CD4-positive, alpha-beta T cell treated with Interleukin-6 for 4 hours (primary cell): ENCODE results near the gene FSTL1.

ENCODE experiments used
- DNase-seq: peaks from one replicate; pipeline ENCODE4 v3.0.0-alpha.2; 2020; ENCODE audit warnings: mixed read lengths

FSTL1 gene

GRCh38 chr3:120450600-120451271 lies at the start of gene FSTL1:
Gene FSTL1, minus strand, starts transcription at chr3:120450992. Its CDS starts 246 bp downstream, at chr3:120450746.
- no peak for DNase-seq

- no peak for DNase-seq
These were observed 48.0 kb upstream of the FSTL1 start for GRCh38 chr3:120498556-120499346.

GRCh38 chr3:120497818-120498217 lies 47.0 kb upstream of the FSTL1 start:
- no peak for DNase-seq

- no peak for DNase-seq
These were observed 46.5 kb upstream of the FSTL1 start for GRCh38 chr3:120497336-120497735.

GRCh38 chr3:120496278-120497002 lies 45.6 kb upstream of the FSTL1 start:
- no peak for DNase-seq

GRCh38 chr3:120495809-120496208 lies 45.0 kb upstream of the FSTL1 start:
- DNase-seq: no peak

- DNase-seq: no peak
These were observed 41.3 kb upstream of the FSTL1 start for GRCh38 chr3:120492103-120492502.

GRCh38 chr3:120489421-120489820 lies 38.6 kb upstream of the FSTL1 start:
- DNase-seq: no peak

GRCh38 chr3:120488296-120488695 lies 37.5 kb upstream of the FSTL1 start:
- no peak for DNase-seq

GRCh38 chr3:120487191-120487650 lies 36.4 kb upstream of the FSTL1 start:
- DNase-seq: no peak

- no peak for DNase-seq
These were observed 30.3 kb upstream of the FSTL1 start for GRCh38 chr3:120481081-120481480.

GRCh38 chr3:120477781-120478180 lies 27.0 kb upstream of the FSTL1 start:
- DNase-seq: no peak

- no peak for DNase-seq
These were observed 25.1 kb upstream of the FSTL1 start for GRCh38 chr3:120475722-120476377.

GRCh38 chr3:120473896-120474675 lies 23.3 kb upstream of the FSTL1 start:
- no peak for DNase-seq

GRCh38 chr3:120473389-120473788 lies 22.6 kb upstream of the FSTL1 start:
- DNase-seq: no peak

GRCh38 chr3:120472121-120472844 lies 21.5 kb upstream of the FSTL1 start:
- no peak for DNase-seq

GRCh38 chr3:120471643-120472042 lies 20.9 kb upstream of the FSTL1 start:
- DNase-seq: no peak

GRCh38 chr3:120470870-120471269 lies 20.1 kb upstream of the FSTL1 start:
- DNase-seq: no peak

GRCh38 chr3:120469882-120470301 lies 19.1 kb upstream of the FSTL1 start:
- DNase-seq: no peak

GRCh38 chr3:120469440-120469839 lies 18.6 kb upstream of the FSTL1 start:
- DNase-seq: no peak

GRCh38 chr3:120468635-120469295 lies 18.0 kb upstream of the FSTL1 start:
- DNase-seq: no peak
